ENCODE measurements around the gene FUT7. TPM values are rescaled to one million over a fixed set of nuclear protein-coding genes. Genes with fewer than 3 reads are reported as not detected.
"Not testable (repeated sequence)": the region's sequence is repeated elsewhere in the genome, so short reads cannot be mapped to it uniquely, and the experiment has no call there.

Gene FUT7
- total RNA-seq, 1 donor = not detected

- H3K36me3 ChIP-seq (ENCODE audit: insufficient read depth, low read length) = no peaks in the 10 kb centered on the region
- H3K4me3 ChIP-seq (ENCODE audit: insufficient read depth, low read length) = no peak overlapping the region
- DNase-seq (ENCODE audit: insufficient read length, low spot score, missing footprints) = no peak
- no peaks in the 10 kb centered on the region for H3K79me2 ChIP-seq (ENCODE audit: insufficient read depth, low read length)
- H3K4me1 ChIP-seq (ENCODE audit: insufficient read depth, low read length) = peaks cover 4% of the 10 kb centered on the region
- H3K4me2 ChIP-seq (ENCODE audit: insufficient read depth, low read length) = no peak overlapping the region
- TF ChIP-seq CTCF (IDR thresholded peaks at IDR 0.05; ENCODE audit: extremely low read depth, low read depth, low read length) = no peak
- H3K27me3 ChIP-seq (ENCODE audit: insufficient read depth, low read length) = no peaks in the 10 kb centered on the region
- H2AFZ ChIP-seq (ENCODE audit: low read length) = no peak overlapping the region
- H4K20me1 ChIP-seq (ENCODE audit: insufficient read depth, low read length) = no peaks in the 10 kb centered on the region
- H3K9me3 ChIP-seq (ENCODE audit: low read depth, low read length) = no peaks in the 10 kb centered on the region
- no peak overlapping the region for H3K27ac ChIP-seq (ENCODE audit: low read depth, low read length)
Observed at GRCh38 chr9:137007108-137007815, 24.6 kb downstream of the FUT7 start.

- Histone ChIP-seq H3K4me1 (ENCODE audit: insufficient read depth, low read length) (peaks cover 4% of the 10 kb centered on the region), H3K4me3 (ENCODE audit: insufficient read depth, low read length) (no peak overlapping the region), H4K20me1 (ENCODE audit: insufficient read depth, low read length) (no peaks in the 10 kb centered on the region), H3K9me3 (ENCODE audit: low read depth, low read length) (no peaks in the 10 kb centered on the region), H2AFZ (ENCODE audit: low read length) (no peak overlapping the region), H3K27ac (ENCODE audit: low read depth, low read length) (no peak overlapping the region), H3K36me3 (ENCODE audit: insufficient read depth, low read length) (no peaks in the 10 kb centered on the region), H3K79me2 (ENCODE audit: insufficient read depth, low read length) (no peaks in the 10 kb centered on the region), H3K4me2 (ENCODE audit: insufficient read depth, low read length) (no peak overlapping the region), H3K27me3 (ENCODE audit: insufficient read depth, low read length) (no peaks in the 10 kb centered on the region)
- DNase-seq (ENCODE audit: insufficient read length, low spot score, missing footprints) = no peak
- no peak for TF ChIP-seq CTCF (IDR thresholded peaks at IDR 0.05; ENCODE audit: extremely low read depth, low read depth, low read length)
Observed at GRCh38 chr9:137006116-137007003, 25.5 kb downstream of the FUT7 start.

GRCh38 chr9:137004285-137004684, 27.6 kb downstream of the FUT7 start:
- H3K4me1 ChIP-seq (ENCODE audit: insufficient read depth, low read length) = peaks cover 17% of the 10 kb centered on the region
- H3K27me3 ChIP-seq (ENCODE audit: insufficient read depth, low read length); H3K27ac ChIP-seq (ENCODE audit: low read depth, low read length); H3K9me3 ChIP-seq (ENCODE audit: low read depth, low read length); H4K20me1 ChIP-seq (ENCODE audit: insufficient read depth, low read length); H3K4me2 ChIP-seq (ENCODE audit: insufficient read depth, low read length); H3K36me3 ChIP-seq (ENCODE audit: insufficient read depth, low read length); DNase-seq (ENCODE audit: insufficient read length, low spot score, missing footprints); H2AFZ ChIP-seq (ENCODE audit: low read length); H3K79me2 ChIP-seq (ENCODE audit: insufficient read depth, low read length); H3K4me3 ChIP-seq (ENCODE audit: insufficient read depth, low read length): not testable (repeated sequence)
- peak; percentile 31 for TF ChIP-seq CTCF (IDR thresholded peaks at IDR 0.05; ENCODE audit: extremely low read depth, low read depth, low read length)

GRCh38 chr9:137002646-137003041, 29.2 kb downstream of the FUT7 start:
- Histone ChIP-seq H2AFZ (ENCODE audit: low read length) (no peak overlapping the region), H3K4me1 (ENCODE audit: insufficient read depth, low read length) (peaks cover 18% of the 10 kb centered on the region), H3K4me3 (ENCODE audit: insufficient read depth, low read length) (no peak overlapping the region), H3K4me2 (ENCODE audit: insufficient read depth, low read length) (no peak overlapping the region), H3K27me3 (ENCODE audit: insufficient read depth, low read length) (no peaks in the 10 kb centered on the region), H3K27ac (ENCODE audit: low read depth, low read length) (no peak overlapping the region), H3K79me2 (ENCODE audit: insufficient read depth, low read length) (no peaks in the 10 kb centered on the region), H3K36me3 (ENCODE audit: insufficient read depth, low read length) (no peaks in the 10 kb centered on the region), H4K20me1 (ENCODE audit: insufficient read depth, low read length) (no peaks in the 10 kb centered on the region), H3K9me3 (ENCODE audit: low read depth, low read length) (no peaks in the 10 kb centered on the region)
- DNase-seq (ENCODE audit: insufficient read length, low spot score, missing footprints) = no peak
- no peak for TF ChIP-seq CTCF (IDR thresholded peaks at IDR 0.05; ENCODE audit: extremely low read depth, low read depth, low read length)

All from osteoblast (primary cell).